GM18907 (cell line): ENCODE measurements around the gene ZC3H7A.

Experiments used
- ATAC-seq: cut with Tn5 transposase; IDR thresholded peaks from one replicate; pipeline ENCODE4 v1.9.1; 2021; ENCODE audit warnings: mild to moderate bottlenecking, moderate library complexity; ENCODE audit not compliant: unreplicated experiment

The ZC3H7A gene

DNA sequence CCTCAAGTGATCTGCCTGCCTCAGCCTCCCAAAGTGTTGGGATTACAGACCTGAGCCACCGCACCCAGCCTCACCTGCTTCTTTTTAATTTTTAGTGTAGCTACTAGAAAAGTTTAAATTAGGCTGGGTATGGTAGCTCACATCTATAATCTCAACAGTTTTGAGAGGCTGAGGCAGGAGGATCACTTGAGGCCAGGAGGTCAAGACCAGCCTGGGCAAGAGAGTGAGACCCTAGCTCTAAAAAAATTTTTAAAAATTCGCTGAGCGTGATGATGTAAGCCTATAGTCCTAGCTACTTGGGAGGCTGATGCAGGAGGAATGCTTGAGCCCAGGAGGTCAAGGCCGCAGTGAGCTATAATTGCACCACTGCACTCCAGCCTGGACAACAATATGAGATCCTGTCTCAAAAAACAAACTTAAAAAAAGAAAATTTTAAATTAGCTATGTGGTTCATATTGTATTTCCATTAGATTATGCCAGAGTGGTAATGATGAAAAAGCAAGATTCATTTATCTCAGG, 89.3 kb downstream of the ZC3H7A start:
- ATAC-seq, result no peak

DNA sequence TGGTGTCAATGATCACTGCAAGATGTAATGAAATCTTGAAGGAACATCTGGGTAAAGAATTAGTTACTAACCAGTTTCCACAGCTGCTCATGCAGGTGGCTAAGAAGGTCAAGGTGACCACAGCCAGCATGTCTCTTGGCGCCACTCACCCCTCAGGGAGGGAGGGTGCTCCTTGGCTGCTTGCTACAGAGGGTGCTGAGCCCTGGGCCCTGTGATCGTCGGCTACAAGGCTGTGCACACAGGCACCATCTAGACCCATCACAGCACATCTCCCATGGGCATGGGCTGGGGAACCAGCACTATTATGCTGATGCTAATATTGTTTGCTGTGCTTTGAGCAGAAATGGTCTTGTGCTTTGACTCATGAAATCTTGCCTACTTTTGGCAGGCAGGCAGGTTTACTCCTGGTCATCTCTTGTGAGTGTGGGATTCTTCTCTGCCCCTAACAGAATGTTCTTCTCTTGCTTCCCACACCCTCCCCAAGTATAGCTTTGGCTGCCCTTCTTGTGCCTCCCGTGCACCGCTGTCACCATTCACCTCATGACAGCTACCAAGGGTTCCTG, 90.8 kb downstream of the ZC3H7A start:
- peak; percentile 75 for ATAC-seq

DNA sequence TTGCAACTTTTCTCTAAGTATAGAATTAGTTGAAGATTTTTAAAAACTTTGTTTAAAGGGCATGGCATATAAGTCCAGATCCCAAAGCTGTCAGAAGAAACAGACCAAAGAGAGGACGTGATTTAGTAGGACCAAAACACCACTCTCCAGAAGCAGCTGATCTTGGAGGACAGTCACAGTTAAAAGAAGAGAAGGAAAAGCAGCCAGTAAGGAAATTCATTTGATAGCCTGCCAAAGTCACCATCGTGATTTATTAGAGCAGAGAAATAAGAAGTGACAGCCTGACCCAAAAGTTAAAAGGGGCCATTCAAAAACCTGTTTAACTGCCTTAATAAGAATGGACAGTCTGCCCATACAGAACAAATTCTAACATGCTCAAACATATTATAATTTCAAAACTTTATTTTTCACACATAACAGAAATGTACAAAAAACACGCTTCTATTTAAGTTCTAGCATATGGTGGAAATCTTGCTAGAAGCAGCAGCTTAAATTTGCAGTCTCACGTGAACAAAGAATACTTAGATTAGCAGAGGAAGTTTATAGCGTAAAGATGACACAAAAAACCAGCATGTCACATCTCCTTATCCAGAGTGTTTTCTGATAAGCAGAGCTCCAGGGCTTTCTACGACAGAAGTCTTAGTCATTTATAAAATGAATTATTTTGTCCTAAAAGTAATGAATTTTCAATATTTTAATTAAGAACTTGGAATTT, 91.6 kb downstream of the ZC3H7A start:
- no peak for ATAC-seq
